Measurements from ENCODE around the gene TMEM192.

GRCh38 chr4:165112368-165113121 is at the start of gene TMEM192:
- TF ChIP-seq, protein P1, sequence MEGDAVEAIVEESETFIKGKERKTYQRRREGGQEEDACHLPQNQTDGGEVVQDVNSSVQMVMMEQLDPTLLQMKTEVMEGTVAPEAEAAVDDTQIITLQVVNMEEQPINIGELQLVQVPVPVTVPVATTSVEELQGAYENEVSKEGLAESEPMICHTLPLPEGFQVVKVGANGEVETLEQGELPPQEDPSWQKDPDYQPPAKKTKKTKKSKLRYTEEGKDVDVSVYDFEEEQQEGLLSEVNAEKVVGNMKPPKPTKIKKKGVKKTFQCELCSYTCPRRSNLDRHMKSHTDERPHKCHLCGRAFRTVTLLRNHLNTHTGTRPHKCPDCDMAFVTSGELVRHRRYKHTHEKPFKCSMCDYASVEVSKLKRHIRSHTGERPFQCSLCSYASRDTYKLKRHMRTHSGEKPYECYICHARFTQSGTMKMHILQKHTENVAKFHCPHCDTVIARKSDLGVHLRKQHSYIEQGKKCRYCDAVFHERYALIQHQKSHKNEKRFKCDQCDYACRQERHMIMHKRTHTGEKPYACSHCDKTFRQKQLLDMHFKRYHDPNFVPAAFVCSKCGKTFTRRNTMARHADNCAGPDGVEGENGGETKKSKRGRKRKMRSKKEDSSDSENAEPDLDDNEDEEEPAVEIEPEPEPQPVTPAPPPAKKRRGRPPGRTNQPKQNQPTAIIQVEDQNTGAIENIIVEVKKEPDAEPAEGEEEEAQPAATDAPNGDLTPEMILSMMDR (IDR thresholded peaks at IDR 0.05; ENCODE audit: control extremely low read depth in 1 of 3, insufficient read depth in 1 of 3, low read depth in 1 of 3, low read length in 3 of 3): peak; percentile 11 to 39 (median 25); a peak in 3 of 4 replicates
- TF ChIP-seq TAF1 (IDR thresholded peaks at IDR 0.05; ENCODE audit: low read depth, low read length) (peak; percentile 85), JUN (IDR thresholded peaks at IDR 0.05; ENCODE audit: low read depth, low read length) (no peak), POLR2AphosphoS5 (IDR thresholded peaks at IDR 0.05; ENCODE audit: low read depth, low read length) (peak; percentile 65), CHD1 (IDR thresholded peaks at IDR 0.05; ENCODE audit: low read depth, low read length) (no peak), BRCA1 (IDR thresholded peaks at IDR 0.05; ENCODE audit: low read depth, low read length) (no peak), POLR2A (IDR thresholded peaks at IDR 0.05; ENCODE audit: control extremely low read depth in 1 of 2, low read depth in 2 of 2, low read length in 2 of 2) (peak; percentile 72 to 85), EZH2 (IDR thresholded peaks at IDR 0.05; ENCODE audit: low read depth, low read length, severe bottlenecking) (no peak), CREB1 (IDR thresholded peaks at IDR 0.05) (no peak)
- TF ChIP-seq, protein P2, sequence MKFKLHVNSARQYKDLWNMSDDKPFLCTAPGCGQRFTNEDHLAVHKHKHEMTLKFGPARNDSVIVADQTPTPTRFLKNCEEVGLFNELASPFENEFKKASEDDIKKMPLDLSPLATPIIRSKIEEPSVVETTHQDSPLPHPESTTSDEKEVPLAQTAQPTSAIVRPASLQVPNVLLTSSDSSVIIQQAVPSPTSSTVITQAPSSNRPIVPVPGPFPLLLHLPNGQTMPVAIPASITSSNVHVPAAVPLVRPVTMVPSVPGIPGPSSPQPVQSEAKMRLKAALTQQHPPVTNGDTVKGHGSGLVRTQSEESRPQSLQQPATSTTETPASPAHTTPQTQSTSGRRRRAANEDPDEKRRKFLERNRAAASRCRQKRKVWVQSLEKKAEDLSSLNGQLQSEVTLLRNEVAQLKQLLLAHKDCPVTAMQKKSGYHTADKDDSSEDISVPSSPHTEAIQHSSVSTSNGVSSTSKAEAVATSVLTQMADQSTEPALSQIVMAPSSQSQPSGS (IDR thresholded peaks at IDR 0.05; ENCODE audit: low read length): no peak
- TF ChIP-seq, protein P3, sequence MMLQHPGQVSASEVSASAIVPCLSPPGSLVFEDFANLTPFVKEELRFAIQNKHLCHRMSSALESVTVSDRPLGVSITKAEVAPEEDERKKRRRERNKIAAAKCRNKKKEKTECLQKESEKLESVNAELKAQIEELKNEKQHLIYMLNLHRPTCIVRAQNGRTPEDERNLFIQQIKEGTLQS (IDR thresholded peaks at IDR 0.05; ENCODE audit: insufficient read depth, low read depth, low read length): peak; percentile 73

Data from H1 (cell line).